Omental fat pad (tissue), 4 donors: ENCODE measurements around the gene TIAM2. TPM values are rescaled to one million over a fixed set of nuclear protein-coding genes. Genes with fewer than 3 reads are reported as not detected.

Experiments used
- ATAC-seq: fragments of 150-250 bp; one replicate; pipeline ENCODE4 v1.9.1; 2016; ENCODE audit warnings: mild to moderate bottlenecking, moderate library complexity; ENCODE audit not compliant: low FRiP score
- DNase-seq: peaks from one replicate; pipeline ENCODE4 v3.0.0-alpha.2; 2019; ENCODE audit warnings: low spot score
- CTCF ChIP-seq, 3 donors: fragments of 450-650 bp; IDR thresholded peaks; one replicate each; pipeline ENCODE4 v1.5.1; 2016 to 2017; ENCODE audit warnings: antibody characterized with exemption in 3 of 3, mild to moderate bottlenecking in 3 of 3, moderate library complexity in 2 of 3
- total RNA-seq, 4 donors: library from RNA; depleted of rRNA; stranded (reverse); fragments of >200 nt; gene quantifications; one replicate each; pipeline ENCODE4 v1.1.0, GENCODE V29; 2016

TIAM2 gene
- total RNA-seq, 4 donors from 2014 or later, result 4.8 to 10.6 (median 6.4) TPM

- ATAC-seq (no peak), DNase-seq (no peak)
- no peak for TF ChIP-seq CTCF (IDR thresholded peaks at IDR 0.05)
Measured at GRCh38 chr6:155130161-155130853, 135.2 kb downstream of the TIAM2 start.

- DNase-seq, result no peak
- TF ChIP-seq CTCF (IDR thresholded peaks at IDR 0.05), result no peak
- ATAC-seq, result no peak
Measured at GRCh38 chr6:155132617-155133016, 137.5 kb downstream of the TIAM2 start.

GRCh38 chr6:155141002-155141401 is 145.9 kb downstream of the TIAM2 start:
- DNase-seq (no peak), ATAC-seq (no peak)
- TF ChIP-seq CTCF (IDR thresholded peaks at IDR 0.05), result no peak

- no peak for TF ChIP-seq CTCF (IDR thresholded peaks at IDR 0.05)
- no peak for ATAC-seq
- no peak for DNase-seq
Measured at GRCh38 chr6:155141512-155141911, 146.4 kb downstream of the TIAM2 start.

- DNase-seq (no peak), ATAC-seq (no peak)
- no peak for TF ChIP-seq CTCF (IDR thresholded peaks at IDR 0.05)
Measured at GRCh38 chr6:155142168-155143028, 147.3 kb downstream of the TIAM2 start.

GRCh38 chr6:155143029-155143577 is 148.0 kb downstream of the TIAM2 start:
- no peak for TF ChIP-seq CTCF (IDR thresholded peaks at IDR 0.05)
- ATAC-seq (no peak), DNase-seq (no peak)
